ENCODE data around the gene ZNF385B. TPM values are rescaled to one million over a fixed set of nuclear protein-coding genes. Genes with fewer than 3 reads are reported as not detected.

Gene ZNF385B
- total and polyA plus RNA-seq, 4 donors: 3.0 to 7.2 (median 3.9) TPM

GRCh38 chr2:179479947-179480346, 381.5 kb downstream of the ZNF385B start:
- Histone ChIP-seq H3K4me1 (ENCODE audit: control insufficient read depth in 4 of 4, insufficient read depth in 4 of 4, low read length in 3 of 4) (no peaks in the 10 kb centered on the region), H3K9me3 (ENCODE audit: control insufficient read depth in 4 of 4, low read length in 3 of 4) (no peaks in the 10 kb centered on the region), H3K27ac (ENCODE audit: low read depth in 1 of 2, low read length in 2 of 2) (no peak overlapping the region), H3K4me3 (ENCODE audit: low read depth in 1 of 3, low read length in 3 of 3) (no peak overlapping the region), H3K27me3 (ENCODE audit: control insufficient read depth in 4 of 4, insufficient read depth in 4 of 4, low read length in 3 of 4) (no peaks in the 10 kb centered on the region), H3K36me3 (ENCODE audit: control insufficient read depth in 4 of 4, insufficient read depth in 3 of 4, low read depth in 1 of 4, low read length in 3 of 4) (peaks cover 0 to 12% (median 3%) of the 10 kb centered on the region in 4 donors), H3K9ac (ENCODE audit: low read depth in 1 of 2, low read length in 2 of 2) (no peak overlapping the region)
- no peak for TF ChIP-seq RXRA (IDR thresholded peaks at IDR 0.05)
- TF ChIP-seq ZBTB33 (IDR thresholded peaks at IDR 0.05): no peak
- no peak for TF ChIP-seq GABPA (IDR thresholded peaks at IDR 0.05 in 1 of 2, conservative IDR thresholded peaks at IDR 0.05 in 1 of 2)
- no peak for DNase-seq (ENCODE audit: low spot score)
- WGBS: 87% methylated on average over 3 of the region's 3 CpGs

- H3K27me3 ChIP-seq (ENCODE audit: control insufficient read depth in 4 of 4, insufficient read depth in 4 of 4, low read length in 3 of 4): no peaks in the 10 kb centered on the region
- TF ChIP-seq MAX (IDR thresholded peaks at IDR 0.05): no peak
- no peak for TF ChIP-seq ATF3 (IDR thresholded peaks at IDR 0.05)
- TF ChIP-seq RXRA (IDR thresholded peaks at IDR 0.05): no peak
- no peak for TF ChIP-seq JUND (IDR thresholded peaks at IDR 0.05)
- TF ChIP-seq GABPA (IDR thresholded peaks at IDR 0.05 in 1 of 2, conservative IDR thresholded peaks at IDR 0.05 in 1 of 2): no peak
- TF ChIP-seq YY1 (IDR thresholded peaks at IDR 0.05): no peak
- no peak for TF ChIP-seq EGR1 (IDR thresholded peaks at IDR 0.05; ENCODE audit: low read depth in 2 of 2)
- TF ChIP-seq TAF1 (conservative IDR thresholded peaks at IDR 0.05): no peak
- no peak for TF ChIP-seq ZBTB33 (IDR thresholded peaks at IDR 0.05)
- no peak for TF ChIP-seq FOXA2 (IDR thresholded peaks at IDR 0.05)
- no peak for TF ChIP-seq HNF4A (conservative IDR thresholded peaks at IDR 0.05)
- peaks cover 0 to 10% (median under 1%) of the 10 kb centered on the region in 4 donors for H3K36me3 ChIP-seq (ENCODE audit: control insufficient read depth in 4 of 4, insufficient read depth in 3 of 4, low read depth in 1 of 4, low read length in 3 of 4)
- H3K4me3 ChIP-seq (ENCODE audit: low read depth in 1 of 3, low read length in 3 of 3): no peak overlapping the region
- no peak overlapping the region for H3K9ac ChIP-seq (ENCODE audit: low read depth in 1 of 2, low read length in 2 of 2)
- H3K27ac ChIP-seq (ENCODE audit: low read depth in 1 of 2, low read length in 2 of 2): no peak overlapping the region
- no peak for DNase-seq (ENCODE audit: low spot score)
- no peaks in the 10 kb centered on the region for H3K4me1 ChIP-seq (ENCODE audit: control insufficient read depth in 4 of 4, insufficient read depth in 4 of 4, low read length in 3 of 4)
- no peaks in the 10 kb centered on the region for H3K9me3 ChIP-seq (ENCODE audit: control insufficient read depth in 4 of 4, low read length in 3 of 4)
Measured at GRCh38 chr2:179478771-179479170, 382.6 kb downstream of the ZNF385B start.

GRCh38 chr2:179470992-179471391, 390.4 kb downstream of the ZNF385B start:
- no peak for DNase-seq (ENCODE audit: low spot score)
- Histone ChIP-seq H3K4me1 (ENCODE audit: control insufficient read depth in 4 of 4, insufficient read depth in 4 of 4, low read length in 3 of 4) (no peaks in the 10 kb centered on the region), H3K9me3 (ENCODE audit: control insufficient read depth in 4 of 4, low read length in 3 of 4) (no peaks in the 10 kb centered on the region), H3K4me3 (ENCODE audit: low read depth in 1 of 3, low read length in 3 of 3) (no peak overlapping the region), H3K27ac (ENCODE audit: low read depth in 1 of 2, low read length in 2 of 2) (no peak overlapping the region), H3K27me3 (ENCODE audit: control insufficient read depth in 4 of 4, insufficient read depth in 4 of 4, low read length in 3 of 4) (no peaks in the 10 kb centered on the region), H3K36me3 (ENCODE audit: control insufficient read depth in 4 of 4, insufficient read depth in 3 of 4, low read depth in 1 of 4, low read length in 3 of 4) (peaks cover 0 to 3% (median 2%) of the 10 kb centered on the region in 4 donors), H3K9ac (ENCODE audit: low read depth in 1 of 2, low read length in 2 of 2) (no peak overlapping the region)
- whole genome bisulfite sequencing: 77% methylated on average over 2 of the region's 2 CpGs
- TF ChIP-seq CTCF (IDR thresholded peaks at IDR 0.05; ENCODE audit: low read depth, low read length, missing input control) (no peak), HNF4A (conservative IDR thresholded peaks at IDR 0.05) (no peak), HNF4G (IDR thresholded peaks at IDR 0.05) (no peak), RAD21 (IDR thresholded peaks at IDR 0.05) (no peak), EGR1 (IDR thresholded peaks at IDR 0.05; ENCODE audit: low read depth in 2 of 2) (no peak), ZBTB33 (IDR thresholded peaks at IDR 0.05) (no peak), FOXA2 (IDR thresholded peaks at IDR 0.05) (no peak), NR2F2 (IDR thresholded peaks at IDR 0.05) (no peak), REST (IDR thresholded peaks at IDR 0.05) (no peak)
